ENCODE measurements around the gene GPR75. TPM values are rescaled to one million over a fixed set of nuclear protein-coding genes. Genes with fewer than 3 reads are reported as not detected.

GPR75 gene
- total and polyA plus RNA-seq, 2 donors from 2014 or later = 0.17 to 2.4 TPM

DNA sequence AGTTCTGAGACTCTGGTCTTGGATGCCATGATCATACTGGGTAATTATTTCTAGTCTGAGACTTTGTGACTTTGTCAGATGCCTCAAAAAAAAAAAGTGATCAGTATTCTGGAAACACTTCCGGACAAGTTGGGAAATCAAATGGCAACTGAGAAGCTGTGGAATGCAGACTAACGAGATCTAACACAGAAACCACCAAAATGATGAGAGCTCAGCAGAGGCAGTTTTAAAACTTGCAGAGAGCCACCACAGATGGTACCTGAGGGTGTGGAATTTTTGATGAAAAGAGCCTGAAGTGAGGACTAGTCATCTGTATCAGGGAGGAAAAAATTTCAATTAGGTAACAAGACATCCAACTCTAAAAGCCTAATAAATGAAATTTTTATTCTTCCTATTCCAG, 5.5 kb upstream of the GPR75 start:
- intact Hi-C loops (cut with DNase I) = no loop called here
- FAIRE-seq (no peak), DNase-seq (no peak)
- no peak overlapping the region for H3K4me3 ChIP-seq (ENCODE audit: low read length in 3 of 3)
- no peak overlapping the region for H3K9ac ChIP-seq (ENCODE audit: low read length in 3 of 3)
- no peak overlapping the region for H3K27ac ChIP-seq (ENCODE audit: low read depth in 2 of 2, low read length in 2 of 2)
- H3K4me1 ChIP-seq (ENCODE audit: control insufficient read depth in 2 of 3, insufficient read depth in 2 of 3, low read depth in 1 of 3, low read length in 3 of 3) = no peaks in the 10 kb centered on the region
- H3K36me3 ChIP-seq (ENCODE audit: control insufficient read depth in 2 of 3, insufficient read depth in 3 of 3, low read length in 3 of 3) = peaks cover 0 to 12% (median 9%) of the 10 kb centered on the region in 3 donors
- H3K27me3 ChIP-seq (ENCODE audit: control insufficient read depth, insufficient read depth, low read length) = no peaks in the 10 kb centered on the region
- H3K9me3 ChIP-seq (ENCODE audit: control insufficient read depth in 2 of 3, insufficient read depth in 1 of 3, low read length in 3 of 3) = no peaks in the 10 kb centered on the region
- TF ChIP-seq, protein P1, sequence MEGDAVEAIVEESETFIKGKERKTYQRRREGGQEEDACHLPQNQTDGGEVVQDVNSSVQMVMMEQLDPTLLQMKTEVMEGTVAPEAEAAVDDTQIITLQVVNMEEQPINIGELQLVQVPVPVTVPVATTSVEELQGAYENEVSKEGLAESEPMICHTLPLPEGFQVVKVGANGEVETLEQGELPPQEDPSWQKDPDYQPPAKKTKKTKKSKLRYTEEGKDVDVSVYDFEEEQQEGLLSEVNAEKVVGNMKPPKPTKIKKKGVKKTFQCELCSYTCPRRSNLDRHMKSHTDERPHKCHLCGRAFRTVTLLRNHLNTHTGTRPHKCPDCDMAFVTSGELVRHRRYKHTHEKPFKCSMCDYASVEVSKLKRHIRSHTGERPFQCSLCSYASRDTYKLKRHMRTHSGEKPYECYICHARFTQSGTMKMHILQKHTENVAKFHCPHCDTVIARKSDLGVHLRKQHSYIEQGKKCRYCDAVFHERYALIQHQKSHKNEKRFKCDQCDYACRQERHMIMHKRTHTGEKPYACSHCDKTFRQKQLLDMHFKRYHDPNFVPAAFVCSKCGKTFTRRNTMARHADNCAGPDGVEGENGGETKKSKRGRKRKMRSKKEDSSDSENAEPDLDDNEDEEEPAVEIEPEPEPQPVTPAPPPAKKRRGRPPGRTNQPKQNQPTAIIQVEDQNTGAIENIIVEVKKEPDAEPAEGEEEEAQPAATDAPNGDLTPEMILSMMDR (IDR thresholded peaks at IDR 0.05; ENCODE audit: borderline replicate concordance, extremely low read depth, insufficient read depth) = no peak

DNA sequence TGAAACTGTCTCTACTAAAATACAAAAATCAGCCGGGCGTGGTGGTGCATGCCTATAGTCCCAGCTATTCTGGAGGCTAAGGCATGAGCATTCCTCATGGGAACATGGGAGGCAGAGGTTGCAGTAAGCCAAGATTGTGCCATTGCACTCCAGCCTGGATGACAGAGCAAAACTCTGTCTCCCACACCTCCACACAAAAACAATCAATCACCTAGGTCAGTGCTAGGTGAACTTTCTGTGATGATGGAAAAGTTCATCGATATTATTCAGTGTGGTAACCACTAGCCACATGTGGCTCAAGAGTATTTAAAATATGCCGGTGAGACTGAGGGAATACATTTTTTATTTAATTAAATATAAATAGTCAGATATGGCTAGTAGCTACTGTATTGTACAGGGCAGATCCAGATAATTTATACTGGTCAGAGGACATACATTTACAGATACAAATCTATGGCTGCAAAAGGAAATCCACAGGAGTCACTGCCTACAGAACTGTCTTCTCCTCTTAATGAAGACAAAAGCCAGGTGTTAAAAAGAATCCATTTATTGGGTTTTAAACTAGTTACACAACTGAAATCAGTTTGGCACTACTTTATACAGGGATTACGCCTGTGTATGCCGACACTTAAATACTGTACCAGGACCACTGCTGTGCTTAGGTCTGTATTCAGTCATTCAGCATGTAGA, 3.9 kb upstream of the GPR75 start:
- FAIRE-seq = no peak
- TF ChIP-seq, protein P1 (IDR thresholded peaks at IDR 0.05; ENCODE audit: borderline replicate concordance, extremely low read depth, insufficient read depth) = no peak
- Histone ChIP-seq H3K4me1 (ENCODE audit: control insufficient read depth in 2 of 3, insufficient read depth in 2 of 3, low read depth in 1 of 3, low read length in 3 of 3) (no peaks in the 10 kb centered on the region), H3K9me3 (ENCODE audit: control insufficient read depth in 2 of 3, insufficient read depth in 1 of 3, low read length in 3 of 3) (no peaks in the 10 kb centered on the region), H3K9ac (ENCODE audit: low read length in 3 of 3) (no peak overlapping the region), H3K27me3 (ENCODE audit: control insufficient read depth, insufficient read depth, low read length) (no peaks in the 10 kb centered on the region), H3K27ac (ENCODE audit: low read depth in 2 of 2, low read length in 2 of 2) (no peak overlapping the region), H3K4me3 (ENCODE audit: low read length in 3 of 3) (no peak overlapping the region), H3K36me3 (ENCODE audit: control insufficient read depth in 2 of 3, insufficient read depth in 3 of 3, low read length in 3 of 3) (peaks cover 0 to 8% (median 7%) of the 10 kb centered on the region in 3 donors)
- no peak for DNase-seq
- intact Hi-C loops (cut with DNase I) = no loop called here

DNA sequence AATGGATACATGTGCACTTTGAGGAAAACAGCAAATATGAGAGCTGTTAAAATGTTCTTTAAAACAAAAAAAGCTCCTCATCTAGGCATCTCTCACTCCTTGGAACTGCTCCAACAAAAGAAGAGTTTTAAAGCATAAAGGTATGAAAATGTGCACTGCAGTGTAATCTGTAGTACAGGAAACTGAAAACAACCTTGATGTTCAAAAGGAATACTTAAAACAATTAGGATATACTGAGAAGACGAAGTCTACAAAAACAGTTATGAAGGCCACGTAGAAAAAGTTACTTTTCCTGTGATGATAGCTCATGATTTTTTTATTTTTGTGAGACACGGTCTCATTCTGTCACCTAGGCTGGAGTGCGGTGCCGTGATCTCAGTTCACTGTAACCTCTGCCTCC, 2.1 kb upstream of the GPR75 start:
- Histone ChIP-seq H3K4me3 (ENCODE audit: low read length in 3 of 3) (no peak overlapping the region), H3K9ac (ENCODE audit: low read length in 3 of 3) (no peak overlapping the region), H3K27ac (ENCODE audit: low read depth in 2 of 2, low read length in 2 of 2) (no peak overlapping the region), H3K4me1 (ENCODE audit: control insufficient read depth in 2 of 3, insufficient read depth in 2 of 3, low read depth in 1 of 3, low read length in 3 of 3) (no peaks in the 10 kb centered on the region), H3K9me3 (ENCODE audit: control insufficient read depth in 2 of 3, insufficient read depth in 1 of 3, low read length in 3 of 3) (no peaks in the 10 kb centered on the region), H3K27me3 (ENCODE audit: control insufficient read depth, insufficient read depth, low read length) (no peaks in the 10 kb centered on the region), H3K36me3 (ENCODE audit: control insufficient read depth in 2 of 3, insufficient read depth in 3 of 3, low read length in 3 of 3) (peaks cover 0 to 6% (median 0%) of the 10 kb centered on the region in 3 donors)
- TF ChIP-seq, protein P1 (IDR thresholded peaks at IDR 0.05; ENCODE audit: borderline replicate concordance, extremely low read depth, insufficient read depth) = no peak
- FAIRE-seq (no peak), DNase-seq (no peak)
- intact Hi-C loops (cut with DNase I) = no loop called here
